ENCODE results near the gene NLRP11.

DNA sequence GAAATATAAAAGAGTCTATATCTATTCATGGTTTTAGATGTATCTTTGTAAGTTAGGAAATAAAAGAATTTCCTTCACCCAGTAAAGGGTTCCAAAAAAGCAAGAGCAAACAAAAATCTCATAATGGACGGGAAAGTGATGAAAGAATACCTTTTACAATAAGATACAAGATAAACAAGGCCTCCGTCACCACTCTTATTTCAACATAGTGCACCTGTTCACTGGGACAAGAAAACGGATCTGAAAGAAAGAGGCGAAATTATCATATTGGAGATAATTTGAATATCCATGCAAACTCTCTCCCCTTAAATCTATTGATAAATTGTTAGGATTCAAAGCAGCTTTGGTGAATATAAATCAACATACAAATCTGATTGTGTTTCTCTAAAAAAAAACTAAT is 877 bp upstream of the NLRP11 start:
- no peak for TF ChIP-seq SPI1 (IDR thresholded peaks at IDR 0.05; ENCODE audit: low read depth, low read length)
- TF ChIP-seq POLR2A (IDR thresholded peaks at IDR 0.05; ENCODE audit: low read depth, low read length): no peak
- no peak for TF ChIP-seq POLR2AphosphoS5 (IDR thresholded peaks at IDR 0.05; ENCODE audit: low read depth, low read length)
- no peak for TF ChIP-seq POU2F2 (IDR thresholded peaks at IDR 0.05; ENCODE audit: low read depth, low read length)
- TF ChIP-seq TAF1 (IDR thresholded peaks at IDR 0.05; ENCODE audit: low read depth, low read length): no peak
- TF ChIP-seq PAX5 (IDR thresholded peaks at IDR 0.05; ENCODE audit: insufficient read depth, low read length, severe bottlenecking): no peak

Data from GM12891 (cell line).